Mesendoderm (in vitro differentiated cells): ENCODE data around the gene CROCC2.

ENCODE experiments used
- DNase-seq: peaks from one replicate; pipeline ENCODE4 v3.0.0; 2013
- H2AK5ac ChIP-seq: 2 replicates; pipeline ENCODE4 v1.6.1; 2013; ENCODE audit warnings: low read length, inconsistent platforms
- H2BK120ac ChIP-seq: 2 replicates; pipeline ENCODE4 v1.6.1; 2013; ENCODE audit warnings: low read depth, mild to moderate bottlenecking, low read length, moderate library complexity, mixed read lengths
- H2BK15ac ChIP-seq: replicated peaks from 2 replicates; pipeline ENCODE4 v1.6.1; 2013; ENCODE audit warnings: low read depth, mild to moderate bottlenecking, moderate library complexity
- H2BK5ac ChIP-seq: 2 replicates; pipeline ENCODE4 v1.6.1; 2013; ENCODE audit warnings: low read length, inconsistent platforms
- H3K18ac ChIP-seq: 2 replicates; pipeline ENCODE4 v1.6.1; 2013; ENCODE audit warnings: mild to moderate bottlenecking, low read length, mixed read lengths
- H3K23ac ChIP-seq: one replicate; pipeline ENCODE4 v1.6.1; 2013; ENCODE audit warnings: low read length
- H3K27ac ChIP-seq: 2 replicates; pipeline ENCODE4 v1.5.1; 2013; ENCODE audit warnings: low read depth, mild to moderate bottlenecking, inconsistent platforms, low read length, moderate library complexity
- H3K27me3 ChIP-seq: 2 replicates; pipeline ENCODE4 v1.6.1; 2013; ENCODE audit warnings: low read length, control low read depth, mild to moderate bottlenecking, inconsistent platforms; ENCODE audit not compliant: insufficient read depth, poor library complexity
- H3K36me3 ChIP-seq: 2 replicates; pipeline ENCODE4 v1.6.1; 2013; ENCODE audit warnings: low read length, inconsistent platforms; ENCODE audit not compliant: control insufficient read depth, insufficient read depth
- H3K4ac ChIP-seq: one replicate; pipeline ENCODE4 v1.6.1; 2013; ENCODE audit warnings: low read depth, mild to moderate bottlenecking, low read length, moderate library complexity
- H3K4me1 ChIP-seq: 2 replicates; pipeline ENCODE4 v1.6.1; 2013; ENCODE audit warnings: low read depth, low read length, inconsistent platforms; ENCODE audit not compliant: control insufficient read depth
- H3K4me2 ChIP-seq: 2 replicates; pipeline ENCODE4 v1.6.1; 2013; ENCODE audit warnings: low read length
- H3K4me3 ChIP-seq: 2 replicates; pipeline ENCODE4 v1.5.1; 2013; ENCODE audit warnings: mild to moderate bottlenecking, low read length
- H3K56ac ChIP-seq: one replicate; pipeline ENCODE4 v1.6.1; 2013; ENCODE audit warnings: low read length
- H3K79me1 ChIP-seq: 2 replicates; pipeline ENCODE4 v1.6.1; 2013; ENCODE audit warnings: low read length, inconsistent platforms
- H3K79me2 ChIP-seq: 2 replicates; pipeline ENCODE4 v1.6.1; 2013; ENCODE audit warnings: mild to moderate bottlenecking, low read length; ENCODE audit not compliant: control insufficient read depth, insufficient read depth
- H3K9ac ChIP-seq: 2 replicates; pipeline ENCODE4 v1.6.1; 2013; ENCODE audit warnings: low read length, inconsistent platforms
- H4K5ac ChIP-seq: one replicate; pipeline ENCODE4 v1.6.1; 2013; ENCODE audit warnings: low read length
- H4K8ac ChIP-seq: one replicate; pipeline ENCODE4 v1.6.1; 2013; ENCODE audit warnings: low read depth, mild to moderate bottlenecking, control low read depth, low read length, moderate library complexity
- WGBS: extraction: QIAGEN DNeasy Blood & Tissue Kit; methylation state at CpG from one replicate; pipeline ENCODE4 v1.1.7; 2013; ENCODE audit warnings: low lambda C conversion rate, missing lambda C conversion rate; ENCODE audit not compliant: insufficient coverage; ENCODE audit errors: extremely low coverage; 5-methylcytosine and 5-hydroxymethylcytosine counted together

CROCC2 gene

GRCh38 chr2:241033994-241034393, 127.9 kb downstream of the CROCC2 start:
- Histone ChIP-seq H3K4me3 (no peak overlapping the region), H2AK5ac (no peak overlapping the region), H3K9ac (no peak overlapping the region), H4K8ac (no peak overlapping the region), H3K27me3 (no peaks in the 10 kb centered on the region), H3K56ac (no peak overlapping the region), H3K18ac (no peak overlapping the region), H3K79me2 (no peaks in the 10 kb centered on the region), H2BK15ac (no peak overlapping the region), H3K4me1 (no peaks in the 10 kb centered on the region), H3K4me2 (no peak overlapping the region), H3K4ac (no peak overlapping the region), H3K23ac (no peak overlapping the region), H3K36me3 (no peaks in the 10 kb centered on the region), H4K5ac (no peak overlapping the region), H3K79me1 (no peaks in the 10 kb centered on the region), H2BK5ac (no peak overlapping the region), H2BK120ac (no peak overlapping the region), H3K27ac (no peak overlapping the region)
- DNase-seq: no peak
- no CpG with 5 or more reads among the region's 7 CpGs for WGBS

DNA sequence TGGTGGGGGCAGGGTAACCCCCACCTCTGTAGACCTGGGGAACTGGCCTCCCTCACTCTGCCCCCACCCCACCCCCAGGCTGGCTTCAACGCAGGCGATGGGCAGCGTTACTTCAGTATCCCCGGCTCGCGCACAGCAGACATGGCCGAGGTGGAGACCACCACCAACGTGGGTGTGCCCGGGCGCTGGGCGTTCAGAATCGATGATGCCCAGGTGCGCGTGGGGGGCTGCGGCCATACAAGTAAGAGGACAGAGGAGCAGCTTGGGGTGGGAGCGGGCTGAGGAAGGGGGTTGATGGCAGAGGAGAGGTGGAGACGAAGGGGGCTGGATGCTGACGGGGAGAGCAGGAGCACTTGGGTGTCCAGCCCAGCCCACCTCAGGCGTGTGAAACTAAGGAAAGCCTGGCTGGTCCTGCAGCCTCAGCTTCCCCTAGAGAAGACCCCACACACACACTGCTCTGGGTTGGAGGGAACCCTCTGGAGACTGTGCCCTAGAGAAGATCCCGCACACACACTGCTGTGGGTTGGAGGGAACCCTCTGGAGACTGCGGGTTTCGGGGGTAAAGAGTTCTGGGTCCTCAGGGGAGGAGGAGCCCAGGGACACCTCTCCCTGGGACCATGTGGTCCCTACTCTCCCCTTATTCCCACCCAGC, 128.5 kb downstream of the CROCC2 start:
- WGBS: no CpG with 5 or more reads among the region's 22 CpGs
- Histone ChIP-seq H3K4me1 (no peaks in the 10 kb centered on the region), H2BK5ac (no peak overlapping the region), H3K9ac (no peak overlapping the region), H3K4me3 (no peak overlapping the region), H3K23ac (no peak overlapping the region), H3K27me3 (no peaks in the 10 kb centered on the region), H3K79me1 (no peaks in the 10 kb centered on the region), H3K4ac (no peak overlapping the region), H4K8ac (no peak overlapping the region), H2BK15ac (no peak overlapping the region), H3K56ac (no peak overlapping the region), H3K79me2 (no peaks in the 10 kb centered on the region), H2BK120ac (no peak overlapping the region), H2AK5ac (no peak overlapping the region), H3K36me3 (no peaks in the 10 kb centered on the region), H3K27ac (no peak overlapping the region), H3K18ac (no peak overlapping the region), H4K5ac (no peak overlapping the region), H3K4me2 (no peak overlapping the region)
- DNase-seq: no peak

DNA sequence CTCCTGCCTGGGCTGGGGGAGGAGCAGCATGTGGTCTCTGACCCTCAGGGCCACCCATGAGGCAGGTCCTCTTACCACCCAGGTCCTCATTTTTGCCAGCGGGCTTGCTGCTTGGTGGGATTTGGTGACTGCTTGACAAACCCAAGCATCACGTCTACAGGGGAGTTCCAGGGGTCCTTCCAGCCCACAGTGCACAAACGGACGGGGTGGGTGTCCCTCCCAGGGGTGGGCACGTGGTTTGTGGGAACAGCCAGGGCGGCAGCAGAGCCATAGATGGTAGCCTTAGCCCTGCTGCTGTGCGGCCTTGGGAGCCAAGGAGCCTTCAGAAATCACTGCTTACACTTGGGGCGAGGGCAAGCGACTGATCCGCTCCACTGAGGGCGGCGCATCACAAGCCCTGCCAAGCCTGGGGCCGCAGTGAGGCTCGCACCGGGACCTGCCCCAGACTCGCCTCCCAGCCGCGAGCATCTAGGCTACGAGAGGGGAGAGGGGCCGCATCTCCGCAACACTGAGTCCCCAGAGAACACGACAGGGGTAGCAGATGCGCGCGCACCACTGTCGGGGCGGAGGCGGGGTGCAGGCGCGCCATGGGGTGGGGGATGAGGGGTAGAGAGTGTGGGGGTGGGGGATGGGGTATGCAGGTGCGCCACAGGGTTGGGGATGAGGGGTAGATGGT, 129.1 kb downstream of the CROCC2 start:
- Histone ChIP-seq H3K27me3 (no peaks in the 10 kb centered on the region), H3K4ac (no peak overlapping the region), H3K36me3 (no peaks in the 10 kb centered on the region), H3K18ac (no peak overlapping the region), H3K9ac (no peak overlapping the region), H2BK5ac (no peak overlapping the region), H3K79me1 (no peaks in the 10 kb centered on the region), H3K4me1 (no peaks in the 10 kb centered on the region), H3K23ac (no peak overlapping the region), H3K4me3 (no peak overlapping the region), H3K79me2 (no peaks in the 10 kb centered on the region), H2AK5ac (no peak overlapping the region), H3K27ac (no peak overlapping the region), H4K5ac (no peak overlapping the region), H2BK15ac (no peak overlapping the region), H2BK120ac (no peak overlapping the region), H3K56ac (no peak overlapping the region), H3K4me2 (no peak overlapping the region), H4K8ac (no peak overlapping the region)
- WGBS: no CpG with 5 or more reads among the region's 31 CpGs
- peak; percentile 19 for DNase-seq

- Histone ChIP-seq H3K27ac (no peak overlapping the region), H3K18ac (no peak overlapping the region), H3K79me2 (no peaks in the 10 kb centered on the region), H3K4me3 (no peak overlapping the region), H3K27me3 (no peaks in the 10 kb centered on the region), H3K4me1 (no peaks in the 10 kb centered on the region), H3K79me1 (no peaks in the 10 kb centered on the region), H4K5ac (no peak overlapping the region), H3K56ac (no peak overlapping the region), H4K8ac (no peak overlapping the region), H3K9ac (no peak overlapping the region), H3K4ac (no peak overlapping the region), H3K23ac (no peak overlapping the region), H2AK5ac (no peak overlapping the region), H2BK5ac (no peak overlapping the region), H2BK120ac (no peak overlapping the region), H3K4me2 (peak overlapping the region; percentile 64), H2BK15ac (no peak overlapping the region), H3K36me3 (no peaks in the 10 kb centered on the region)
- no peak for DNase-seq
- WGBS: no CpG with 5 or more reads among the region's 39 CpGs
These were observed 129.8 kb downstream of the CROCC2 start for GRCh38 chr2:241035818-241036396.

DNA sequence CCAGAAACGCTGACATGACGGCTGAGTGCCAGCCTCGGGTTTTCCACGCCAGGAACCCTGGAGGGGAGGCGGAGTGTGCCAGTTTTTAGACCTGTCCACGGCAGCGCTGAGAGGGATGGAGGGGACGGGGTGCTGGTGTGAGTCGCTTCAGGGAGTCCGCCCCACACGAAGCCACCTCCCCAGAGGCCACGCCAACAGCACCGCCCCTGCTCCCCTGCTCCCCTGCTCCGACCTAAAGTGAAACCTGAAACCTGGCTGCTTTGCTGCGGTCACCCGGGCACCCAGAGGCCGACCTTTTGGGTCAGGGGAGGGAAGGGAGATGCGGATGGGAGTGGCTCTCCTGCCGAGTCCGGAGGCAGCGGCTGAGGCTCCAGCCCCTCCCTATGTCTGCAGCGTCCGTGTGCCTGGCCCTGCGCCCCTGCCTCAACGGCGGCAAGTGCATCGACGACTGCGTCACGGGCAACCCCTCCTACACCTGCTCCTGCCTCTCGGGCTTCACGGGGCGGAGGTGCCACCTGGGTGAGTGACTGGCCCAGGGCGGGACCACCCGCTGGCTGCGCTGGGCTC, 130.3 kb downstream of the CROCC2 start:
- H4K8ac ChIP-seq: no peak overlapping the region
- H3K18ac ChIP-seq: no peak overlapping the region
- WGBS: no CpG with 5 or more reads among the region's 36 CpGs
- H3K36me3 ChIP-seq: no peaks in the 10 kb centered on the region
- H3K79me1 ChIP-seq: no peaks in the 10 kb centered on the region
- no peak overlapping the region for H3K9ac ChIP-seq
- H2BK5ac ChIP-seq: no peak overlapping the region
- H3K4ac ChIP-seq: no peak overlapping the region
- H4K5ac ChIP-seq: no peak overlapping the region
- peak overlapping the region; percentile 10 for H3K56ac ChIP-seq
- H2BK120ac ChIP-seq: no peak overlapping the region
- no peak overlapping the region for H3K23ac ChIP-seq
- no peak overlapping the region for H2BK15ac ChIP-seq
- no peaks in the 10 kb centered on the region for H3K4me1 ChIP-seq
- H3K4me3 ChIP-seq: peak overlapping the region; percentile 19
- no peak overlapping the region for H3K27ac ChIP-seq
- H3K79me2 ChIP-seq: no peaks in the 10 kb centered on the region
- no peak overlapping the region for H2AK5ac ChIP-seq
- H3K4me2 ChIP-seq: peak overlapping the region; percentile 64
- DNase-seq: peak; percentile 22
- H3K27me3 ChIP-seq: no peaks in the 10 kb centered on the region
